ENCODE data around the gene PITPNM3.

GRCh38 chr17:6539871-6540270 is 16.5 kb downstream of the PITPNM3 start:
- TF ChIP-seq, protein P1, sequence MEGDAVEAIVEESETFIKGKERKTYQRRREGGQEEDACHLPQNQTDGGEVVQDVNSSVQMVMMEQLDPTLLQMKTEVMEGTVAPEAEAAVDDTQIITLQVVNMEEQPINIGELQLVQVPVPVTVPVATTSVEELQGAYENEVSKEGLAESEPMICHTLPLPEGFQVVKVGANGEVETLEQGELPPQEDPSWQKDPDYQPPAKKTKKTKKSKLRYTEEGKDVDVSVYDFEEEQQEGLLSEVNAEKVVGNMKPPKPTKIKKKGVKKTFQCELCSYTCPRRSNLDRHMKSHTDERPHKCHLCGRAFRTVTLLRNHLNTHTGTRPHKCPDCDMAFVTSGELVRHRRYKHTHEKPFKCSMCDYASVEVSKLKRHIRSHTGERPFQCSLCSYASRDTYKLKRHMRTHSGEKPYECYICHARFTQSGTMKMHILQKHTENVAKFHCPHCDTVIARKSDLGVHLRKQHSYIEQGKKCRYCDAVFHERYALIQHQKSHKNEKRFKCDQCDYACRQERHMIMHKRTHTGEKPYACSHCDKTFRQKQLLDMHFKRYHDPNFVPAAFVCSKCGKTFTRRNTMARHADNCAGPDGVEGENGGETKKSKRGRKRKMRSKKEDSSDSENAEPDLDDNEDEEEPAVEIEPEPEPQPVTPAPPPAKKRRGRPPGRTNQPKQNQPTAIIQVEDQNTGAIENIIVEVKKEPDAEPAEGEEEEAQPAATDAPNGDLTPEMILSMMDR (IDR thresholded peaks at IDR 0.05), result no peak
- no peak for TF ChIP-seq POLR2A (IDR thresholded peaks at IDR 0.05)
